ENCODE measurements around the gene ZSCAN12.

ZSCAN12 gene

GRCh38 chr6:28333599-28334018 is 65.9 kb downstream of the ZSCAN12 start:
- H3K27me3 Mint-ChIP-seq, result no peaks in the 10 kb centered on the region
- peaks cover 19% of the 10 kb centered on the region for H3K4me1 Mint-ChIP-seq
- ATAC-seq, result no peak
- peaks cover 9% of the 10 kb centered on the region for H3K36me3 Mint-ChIP-seq
- H3K9me3 Mint-ChIP-seq, result peaks cover 13% of the 10 kb centered on the region
- H3K27ac Mint-ChIP-seq, result no peak overlapping the region
- H3K4me3 Mint-ChIP-seq, result no peak overlapping the region

GRCh38 chr6:28333047-28333446 is 66.5 kb downstream of the ZSCAN12 start:
- Mint-ChIP-seq H3K27ac (no peak overlapping the region), H3K27me3 (no peaks in the 10 kb centered on the region), H3K4me1 (peaks cover 19% of the 10 kb centered on the region), H3K4me3 (no peak overlapping the region), H3K9me3 (peaks cover 13% of the 10 kb centered on the region), H3K36me3 (peaks cover 11% of the 10 kb centered on the region)
- ATAC-seq, result no peak

GRCh38 chr6:28330041-28330440 is 69.5 kb downstream of the ZSCAN12 start:
- Mint-ChIP-seq H3K4me1 (peaks cover 17% of the 10 kb centered on the region), H3K27me3 (no peaks in the 10 kb centered on the region), H3K9me3 (peaks cover 28% of the 10 kb centered on the region), H3K4me3 (no peak overlapping the region), H3K27ac (no peak overlapping the region), H3K36me3 (peaks cover 35% of the 10 kb centered on the region)
- no peak for ATAC-seq
